ENCODE results near the gene DOK5. TPM values are rescaled to one million over a fixed set of nuclear protein-coding genes. Genes with fewer than 3 reads are reported as not detected.

The DOK5 gene
- total RNA-seq, 6 experiments from 2014 or later = 0.14 TPM; not detected in 5

GRCh38 chr20:54678253-54678652 lies 202.9 kb downstream of the DOK5 start:
- no peak for DNase-seq
- no peak overlapping the region for H3K4me3 Mint-ChIP-seq
- no peaks in the 10 kb centered on the region for H3K4me1 Mint-ChIP-seq (ENCODE audit: low read depth)
- no peak overlapping the region for H3K27ac Mint-ChIP-seq
- H3K9me3 Mint-ChIP-seq = no peaks in the 10 kb centered on the region
- H3K27me3 Mint-ChIP-seq (ENCODE audit: insufficient read depth) = peaks cover 8% of the 10 kb centered on the region
- no peak for TF ChIP-seq CTCF (IDR thresholded peaks at IDR 0.05)
- H3K36me3 Mint-ChIP-seq (ENCODE audit: low read depth) = no peaks in the 10 kb centered on the region

- peaks cover 9% of the 10 kb centered on the region for H3K27me3 Mint-ChIP-seq (ENCODE audit: insufficient read depth)
- no peak for DNase-seq
- no peak overlapping the region for H3K4me3 Mint-ChIP-seq
- TF ChIP-seq CTCF (IDR thresholded peaks at IDR 0.05) = no peak
- no peaks in the 10 kb centered on the region for H3K9me3 Mint-ChIP-seq
- no peak overlapping the region for H3K27ac Mint-ChIP-seq
- H3K36me3 Mint-ChIP-seq (ENCODE audit: low read depth) = no peaks in the 10 kb centered on the region
- H3K4me1 Mint-ChIP-seq (ENCODE audit: low read depth) = no peaks in the 10 kb centered on the region
Observed at GRCh38 chr20:54680439-54680838, 205.0 kb downstream of the DOK5 start.

- peak; percentile 12 for DNase-seq
- Mint-ChIP-seq H3K4me3 (no peak overlapping the region), H3K27ac (no peak overlapping the region)
Observed at GRCh38 chr20:54680872-54681619, 205.7 kb downstream of the DOK5 start.

GRCh38 chr20:54681869-54682268 lies 206.5 kb downstream of the DOK5 start:
- no peak overlapping the region for H3K27ac Mint-ChIP-seq
- H3K9me3 Mint-ChIP-seq = no peaks in the 10 kb centered on the region

More at GRCh38 chr20:54680872-54681619, 205.7 kb downstream of the DOK5 start:
- Mint-ChIP-seq H3K4me1 (ENCODE audit: low read depth) (no peaks in the 10 kb centered on the region), H3K36me3 (ENCODE audit: low read depth) (no peaks in the 10 kb centered on the region), H3K27me3 (ENCODE audit: insufficient read depth) (peaks cover 9% of the 10 kb centered on the region), H3K9me3 (no peaks in the 10 kb centered on the region)
- peak; percentile 88 for TF ChIP-seq CTCF (IDR thresholded peaks at IDR 0.05)

GRCh38 chr20:54688476-54688875 lies 213.1 kb downstream of the DOK5 start:
- Mint-ChIP-seq H3K36me3 (ENCODE audit: low read depth) (no peaks in the 10 kb centered on the region), H3K4me1 (ENCODE audit: low read depth) (no peaks in the 10 kb centered on the region), H3K4me3 (no peak overlapping the region), H3K9me3 (peaks cover 8% of the 10 kb centered on the region; the same call in 1 of the 2 replicates), H3K27me3 (ENCODE audit: insufficient read depth) (peaks cover 3% of the 10 kb centered on the region), H3K27ac (no peak overlapping the region)
- no peak for TF ChIP-seq CTCF (IDR thresholded peaks at IDR 0.05)
- DNase-seq = no peak

More at GRCh38 chr20:54681869-54682268, 206.5 kb downstream of the DOK5 start:
- no peak overlapping the region for H3K4me3 Mint-ChIP-seq
- H3K27me3 Mint-ChIP-seq (ENCODE audit: insufficient read depth) = peaks cover 9% of the 10 kb centered on the region
- H3K36me3 Mint-ChIP-seq (ENCODE audit: low read depth) = no peaks in the 10 kb centered on the region
- no peak for TF ChIP-seq CTCF (IDR thresholded peaks at IDR 0.05)
- DNase-seq = no peak
- H3K4me1 Mint-ChIP-seq (ENCODE audit: low read depth) = no peaks in the 10 kb centered on the region
